Measurements from ENCODE around the gene AFAP1. TPM values are rescaled to one million over a fixed set of nuclear protein-coding genes. Genes with fewer than 3 reads are reported as not detected.

The AFAP1 gene
- total RNA-seq, 1 experiment from 2014 or later: 94.7 TPM

- ChIA-PET POLR2A (interaction anchor here (0.6 kb wide), 1 partner anchor 38 kb away, joined by 3 read pairs; no protein-coding TSS in a partner anchor), CTCF (no interaction called here)
- H3K27me3 ChIP-seq (ENCODE audit: control insufficient read depth, insufficient read depth, low read length): no peaks in the 10 kb centered on the region
- no peaks in the 10 kb centered on the region for H3K9me3 ChIP-seq (ENCODE audit: control insufficient read depth, insufficient read depth, low read depth, low read length)
- ATAC-seq: no peak
- TF ChIP-seq TCF7L2 (IDR thresholded peaks at IDR 0.05; ENCODE audit: low read depth, low read length) (no peak), SIN3A (IDR thresholded peaks at IDR 0.05; ENCODE audit: borderline replicate concordance, insufficient read depth, low read depth, low read length) (no peak), POLR2AphosphoS5 (IDR thresholded peaks at IDR 0.05; ENCODE audit: low read depth, low read length) (no peak)
- TF ChIP-seq, protein P1, sequence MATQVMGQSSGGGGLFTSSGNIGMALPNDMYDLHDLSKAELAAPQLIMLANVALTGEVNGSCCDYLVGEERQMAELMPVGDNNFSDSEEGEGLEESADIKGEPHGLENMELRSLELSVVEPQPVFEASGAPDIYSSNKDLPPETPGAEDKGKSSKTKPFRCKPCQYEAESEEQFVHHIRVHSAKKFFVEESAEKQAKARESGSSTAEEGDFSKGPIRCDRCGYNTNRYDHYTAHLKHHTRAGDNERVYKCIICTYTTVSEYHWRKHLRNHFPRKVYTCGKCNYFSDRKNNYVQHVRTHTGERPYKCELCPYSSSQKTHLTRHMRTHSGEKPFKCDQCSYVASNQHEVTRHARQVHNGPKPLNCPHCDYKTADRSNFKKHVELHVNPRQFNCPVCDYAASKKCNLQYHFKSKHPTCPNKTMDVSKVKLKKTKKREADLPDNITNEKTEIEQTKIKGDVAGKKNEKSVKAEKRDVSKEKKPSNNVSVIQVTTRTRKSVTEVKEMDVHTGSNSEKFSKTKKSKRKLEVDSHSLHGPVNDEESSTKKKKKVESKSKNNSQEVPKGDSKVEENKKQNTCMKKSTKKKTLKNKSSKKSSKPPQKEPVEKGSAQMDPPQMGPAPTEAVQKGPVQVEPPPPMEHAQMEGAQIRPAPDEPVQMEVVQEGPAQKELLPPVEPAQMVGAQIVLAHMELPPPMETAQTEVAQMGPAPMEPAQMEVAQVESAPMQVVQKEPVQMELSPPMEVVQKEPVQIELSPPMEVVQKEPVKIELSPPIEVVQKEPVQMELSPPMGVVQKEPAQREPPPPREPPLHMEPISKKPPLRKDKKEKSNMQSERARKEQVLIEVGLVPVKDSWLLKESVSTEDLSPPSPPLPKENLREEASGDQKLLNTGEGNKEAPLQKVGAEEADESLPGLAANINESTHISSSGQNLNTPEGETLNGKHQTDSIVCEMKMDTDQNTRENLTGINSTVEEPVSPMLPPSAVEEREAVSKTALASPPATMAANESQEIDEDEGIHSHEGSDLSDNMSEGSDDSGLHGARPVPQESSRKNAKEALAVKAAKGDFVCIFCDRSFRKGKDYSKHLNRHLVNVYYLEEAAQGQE (IDR thresholded peaks at IDR 0.05; ENCODE audit: insufficient read depth in 1 of 2, low read depth in 2 of 2, low read length in 1 of 2): no peak
- TF ChIP-seq, protein P2, sequence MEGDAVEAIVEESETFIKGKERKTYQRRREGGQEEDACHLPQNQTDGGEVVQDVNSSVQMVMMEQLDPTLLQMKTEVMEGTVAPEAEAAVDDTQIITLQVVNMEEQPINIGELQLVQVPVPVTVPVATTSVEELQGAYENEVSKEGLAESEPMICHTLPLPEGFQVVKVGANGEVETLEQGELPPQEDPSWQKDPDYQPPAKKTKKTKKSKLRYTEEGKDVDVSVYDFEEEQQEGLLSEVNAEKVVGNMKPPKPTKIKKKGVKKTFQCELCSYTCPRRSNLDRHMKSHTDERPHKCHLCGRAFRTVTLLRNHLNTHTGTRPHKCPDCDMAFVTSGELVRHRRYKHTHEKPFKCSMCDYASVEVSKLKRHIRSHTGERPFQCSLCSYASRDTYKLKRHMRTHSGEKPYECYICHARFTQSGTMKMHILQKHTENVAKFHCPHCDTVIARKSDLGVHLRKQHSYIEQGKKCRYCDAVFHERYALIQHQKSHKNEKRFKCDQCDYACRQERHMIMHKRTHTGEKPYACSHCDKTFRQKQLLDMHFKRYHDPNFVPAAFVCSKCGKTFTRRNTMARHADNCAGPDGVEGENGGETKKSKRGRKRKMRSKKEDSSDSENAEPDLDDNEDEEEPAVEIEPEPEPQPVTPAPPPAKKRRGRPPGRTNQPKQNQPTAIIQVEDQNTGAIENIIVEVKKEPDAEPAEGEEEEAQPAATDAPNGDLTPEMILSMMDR (IDR thresholded peaks at IDR 0.05): no peak
- H3K4me1 ChIP-seq (ENCODE audit: control insufficient read depth, insufficient read depth, low read length): peaks cover 35% of the 10 kb centered on the region
- no peak for DNase-seq (ENCODE audit: low read depth, low spot score)
- peaks cover 29% of the 10 kb centered on the region for H3K36me3 ChIP-seq (ENCODE audit: control insufficient read depth, insufficient read depth, low read length)
- no peak overlapping the region for H3K4me3 ChIP-seq (ENCODE audit: low read depth in 2 of 2, low read length in 2 of 2)
- H3K27ac ChIP-seq (ENCODE audit: low read length): no peak overlapping the region
- BruUV-seq (replicated peaks): no TSS peak
- in situ Hi-C loops (cut with HindIII; ENCODE audit: low pct_unique_long_range_greater_than_20kb, low sequenced_read_pairs) (no loop called here), intact Hi-C loops (cut with micrococcal nuclease; ENCODE audit: unreplicated experiment) (no loop called here)
Observed at GRCh38 chr4:7865533-7865932, 74.1 kb downstream of the AFAP1 start.

DNA sequence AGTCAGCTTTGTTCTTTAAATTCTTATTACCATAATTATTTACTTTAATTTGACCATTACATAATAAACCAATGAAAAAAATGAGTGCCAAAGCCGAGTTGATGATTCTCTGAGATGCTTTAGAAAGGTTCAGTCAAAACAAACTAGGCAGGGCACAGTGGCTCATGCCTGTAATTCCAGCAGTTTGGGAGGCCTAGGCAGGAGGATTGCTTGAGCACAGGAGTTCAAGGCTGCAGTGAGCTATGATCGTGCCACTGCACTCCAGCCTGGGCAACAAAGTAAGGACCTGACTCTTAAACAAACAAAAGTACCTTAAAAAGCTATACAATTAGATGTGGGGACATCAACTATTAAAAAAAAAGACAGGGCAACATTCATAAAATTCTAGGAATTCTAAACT is 75.0 kb downstream of the AFAP1 start:
- in situ Hi-C loops (cut with HindIII; ENCODE audit: low pct_unique_long_range_greater_than_20kb, low sequenced_read_pairs) (no loop called here), intact Hi-C loops (cut with micrococcal nuclease; ENCODE audit: unreplicated experiment) (no loop called here)
- Histone ChIP-seq H3K27me3 (ENCODE audit: control insufficient read depth, insufficient read depth, low read length) (no peaks in the 10 kb centered on the region), H3K36me3 (ENCODE audit: control insufficient read depth, insufficient read depth, low read length) (peaks cover 34% of the 10 kb centered on the region), H3K4me1 (ENCODE audit: control insufficient read depth, insufficient read depth, low read length) (peaks cover 27% of the 10 kb centered on the region), H3K27ac (ENCODE audit: low read length) (no peak overlapping the region), H3K9me3 (ENCODE audit: control insufficient read depth, insufficient read depth, low read depth, low read length) (no peaks in the 10 kb centered on the region), H3K4me3 (ENCODE audit: low read depth in 2 of 2, low read length in 2 of 2) (no peak overlapping the region)
- ATAC-seq (no peak), DNase-seq (ENCODE audit: low read depth, low spot score) (no peak)
- POLR2A ChIA-PET: no interaction called here
- TF ChIP-seq POLR2AphosphoS5 (IDR thresholded peaks at IDR 0.05; ENCODE audit: low read depth, low read length) (no peak), TCF7L2 (IDR thresholded peaks at IDR 0.05; ENCODE audit: low read depth, low read length) (no peak), SIN3A (IDR thresholded peaks at IDR 0.05; ENCODE audit: borderline replicate concordance, insufficient read depth, low read depth, low read length) (no peak)
- TF ChIP-seq, protein P2 (IDR thresholded peaks at IDR 0.05): no peak
- TF ChIP-seq, protein P1 (IDR thresholded peaks at IDR 0.05; ENCODE audit: insufficient read depth in 1 of 2, low read depth in 2 of 2, low read length in 1 of 2): no peak
- BruUV-seq (replicated peaks): no TSS peak
- CTCF ChIA-PET: interaction anchor here (0.6 kb wide), 1 partner anchor 13 kb away, joined by 3 read pairs; no protein-coding TSS in a partner anchor
